Neural progenitor cell (in vitro differentiated cells): ENCODE results near the gene KCNMA1. TPM values are rescaled to one million over a fixed set of nuclear protein-coding genes. Genes with fewer than 3 reads are reported as not detected.

Source experiments
- DNase-seq: peaks from one replicate; pipeline ENCODE4 v3.0.0-alpha.2; 2016; ENCODE audit warnings: low spot score
- H2AFZ ChIP-seq: fragments of 200-600 bp; sonication (generic); replicated peaks from 2 replicates; pipeline ENCODE4 v1.6.1; 2016; ENCODE audit warnings: antibody characterized with exemption
- H3F3A ChIP-seq: fragments of 200-600 bp; sonication (generic); 2 replicates; pipeline ENCODE4 v1.6.1; 2016; ENCODE audit warnings: antibody characterized with exemption, low read depth
- H3K27ac ChIP-seq: fragments of 200-600 bp; sonication (generic); 2 replicates; pipeline ENCODE4 v1.5.1; 2016; ENCODE audit warnings: mild to moderate bottlenecking
- H3K27me3 ChIP-seq: fragments of 200-600 bp; sonication (generic); 2 replicates; pipeline ENCODE4 v1.6.1; 2016; ENCODE audit warnings: mild to moderate bottlenecking, moderate library complexity
- H3K36me3 ChIP-seq: fragments of 200-600 bp; sonication (generic); 2 replicates; pipeline ENCODE4 v1.5.1; 2016
- H3K4me1 ChIP-seq: fragments of 200-600 bp; sonication (generic); 2 replicates; pipeline ENCODE4 v1.6.1; 2016; ENCODE audit warnings: mixed run types
- H3K4me2 ChIP-seq: fragments of 200-600 bp; sonication (generic); 2 replicates; pipeline ENCODE4 v1.6.1; 2016
- H3K4me3 ChIP-seq: fragments of 200-600 bp; sonication (generic); 2 replicates; pipeline ENCODE4 v1.5.1; 2016
- H3K79me2 ChIP-seq: fragments of 200-600 bp; sonication (generic); 2 replicates; pipeline ENCODE4 v1.6.1; 2016; ENCODE audit warnings: low read depth
- H3K9ac ChIP-seq: fragments of 200-600 bp; sonication (generic); 2 replicates; pipeline ENCODE4 v1.6.1; 2016
- H3K9me3 ChIP-seq: fragments of 200-600 bp; sonication (generic); 2 replicates; pipeline ENCODE4 v1.5.1; 2016; ENCODE audit warnings: low read depth
- H4K20me1 ChIP-seq: fragments of 200-600 bp; sonication (generic); 2 replicates; pipeline ENCODE4 v1.6.1; 2016; ENCODE audit warnings: low read depth
- H3K27ac Mint-ChIP-seq: 3 replicates; pipeline ENCODE4 v1.8.0; 2021; ENCODE audit warnings: mixed read lengths
- H3K27me3 Mint-ChIP-seq: 2 replicates; pipeline ENCODE4 v1.8.0; 2022; ENCODE audit warnings: low read depth, mild to moderate bottlenecking, inconsistent platforms, moderate library complexity, mixed read lengths; ENCODE audit not compliant: insufficient read depth
- H3K36me3 Mint-ChIP-seq: 3 replicates; pipeline ENCODE4 v1.8.0; 2021; ENCODE audit warnings: mixed read lengths
- H3K4me1 Mint-ChIP-seq: 3 replicates; pipeline ENCODE4 v1.8.0; 2021; ENCODE audit warnings: mixed read lengths
- H3K4me3 Mint-ChIP-seq: 3 replicates; pipeline ENCODE4 v1.8.0; 2021; ENCODE audit warnings: mild to moderate bottlenecking, moderate library complexity, mixed read lengths
- H3K9me3 Mint-ChIP-seq: 3 replicates; pipeline ENCODE4 v1.8.0; 2020; ENCODE audit warnings: mixed read lengths
- EZH2 ChIP-seq: fragments of 200-600 bp; sonication (generic); IDR thresholded peaks from 2 replicates; pipeline ENCODE4 v1.6.1; 2017; ENCODE audit warnings: antibody characterized with exemption, mild to moderate bottlenecking, moderate library complexity
- EZH2phosphoT487 ChIP-seq: fragments of 200-600 bp; sonication (generic); IDR thresholded peaks from 2 replicates; pipeline ENCODE4 v1.6.1; 2017; ENCODE audit warnings: antibody characterized with exemption
- total RNA-seq: library from RNA; depleted of rRNA; stranded (reverse); fragments of >200 nt; gene quantifications from 2 replicates; pipeline ENCODE4 v1.2.3, GENCODE V29; 2015; ENCODE audit warnings: low replicate concordance
- TF ChIP-seq, protein P1 (sequence below): fragments of 200-600 bp; sonication (generic); IDR thresholded peaks from 2 replicates; pipeline ENCODE4 v1.5.1; 2017; ENCODE audit warnings: antibody characterized with exemption, mild to moderate bottlenecking

The KCNMA1 gene
- total RNA-seq, 1 donor from 2014 or later: 2.4 TPM

DNA sequence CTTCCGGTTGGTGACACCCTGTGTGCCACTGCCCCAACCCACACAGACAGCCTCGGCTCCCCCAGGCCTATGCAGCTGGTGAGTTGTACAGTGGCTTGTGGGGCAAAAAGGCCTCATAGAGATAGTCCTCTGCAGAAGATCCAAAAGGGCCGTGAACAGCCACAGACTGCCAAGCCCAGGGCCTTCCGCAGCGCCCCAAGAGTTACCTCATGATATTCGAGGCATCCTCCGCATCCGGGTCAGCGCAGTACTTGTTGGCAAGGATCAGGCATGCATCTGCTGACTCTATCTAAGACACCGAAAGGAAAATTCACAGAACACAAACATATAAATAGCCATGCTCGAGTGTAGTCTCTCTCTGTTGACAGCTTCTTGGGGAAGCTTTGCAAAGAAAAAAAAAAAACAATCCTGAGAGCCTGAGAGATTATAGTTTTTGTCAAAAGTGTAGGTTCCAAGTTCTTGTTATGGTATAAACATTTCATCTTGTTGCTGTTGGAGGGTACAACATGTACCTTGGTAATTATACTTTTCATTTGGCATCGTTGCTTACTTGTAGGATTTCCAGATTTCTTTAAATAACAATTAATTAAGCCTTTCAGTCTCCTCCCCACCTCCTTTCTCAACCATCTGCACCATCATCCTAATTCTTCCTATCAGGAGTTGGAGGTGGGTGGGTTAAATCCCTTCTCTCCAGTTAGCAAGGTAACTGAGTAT is 553.0 kb downstream of the KCNMA1 start:
- no peaks in the 10 kb centered on the region for H3K27me3 ChIP-seq
- no peak overlapping the region for H3K27ac ChIP-seq
- DNase-seq: no peak
- no peaks in the 10 kb centered on the region for H3K79me2 ChIP-seq
- no peaks in the 10 kb centered on the region for H3K36me3 Mint-ChIP-seq
- no peak overlapping the region for H3K4me2 ChIP-seq
- H3K4me1 Mint-ChIP-seq: peaks cover 24% of the 10 kb centered on the region
- TF ChIP-seq EZH2phosphoT487 (no peak), EZH2 (no peak)
- TF ChIP-seq, protein P1, sequence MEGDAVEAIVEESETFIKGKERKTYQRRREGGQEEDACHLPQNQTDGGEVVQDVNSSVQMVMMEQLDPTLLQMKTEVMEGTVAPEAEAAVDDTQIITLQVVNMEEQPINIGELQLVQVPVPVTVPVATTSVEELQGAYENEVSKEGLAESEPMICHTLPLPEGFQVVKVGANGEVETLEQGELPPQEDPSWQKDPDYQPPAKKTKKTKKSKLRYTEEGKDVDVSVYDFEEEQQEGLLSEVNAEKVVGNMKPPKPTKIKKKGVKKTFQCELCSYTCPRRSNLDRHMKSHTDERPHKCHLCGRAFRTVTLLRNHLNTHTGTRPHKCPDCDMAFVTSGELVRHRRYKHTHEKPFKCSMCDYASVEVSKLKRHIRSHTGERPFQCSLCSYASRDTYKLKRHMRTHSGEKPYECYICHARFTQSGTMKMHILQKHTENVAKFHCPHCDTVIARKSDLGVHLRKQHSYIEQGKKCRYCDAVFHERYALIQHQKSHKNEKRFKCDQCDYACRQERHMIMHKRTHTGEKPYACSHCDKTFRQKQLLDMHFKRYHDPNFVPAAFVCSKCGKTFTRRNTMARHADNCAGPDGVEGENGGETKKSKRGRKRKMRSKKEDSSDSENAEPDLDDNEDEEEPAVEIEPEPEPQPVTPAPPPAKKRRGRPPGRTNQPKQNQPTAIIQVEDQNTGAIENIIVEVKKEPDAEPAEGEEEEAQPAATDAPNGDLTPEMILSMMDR: no peak
- H2AFZ ChIP-seq: no peak overlapping the region
- H3F3A ChIP-seq: no peaks in the 10 kb centered on the region
- no peak overlapping the region for H3K4me3 Mint-ChIP-seq
- no peaks in the 10 kb centered on the region for H3K36me3 ChIP-seq
- H3K9me3 Mint-ChIP-seq: peaks cover 2% of the 10 kb centered on the region
- no peaks in the 10 kb centered on the region for H3K4me1 ChIP-seq
- H3K4me3 ChIP-seq: no peak overlapping the region
- H3K9ac ChIP-seq: no peak overlapping the region
- H3K27ac Mint-ChIP-seq: no peak overlapping the region
- H4K20me1 ChIP-seq: no peaks in the 10 kb centered on the region
- H3K27me3 Mint-ChIP-seq: peaks cover 6% of the 10 kb centered on the region
- H3K9me3 ChIP-seq: no peaks in the 10 kb centered on the region

DNA sequence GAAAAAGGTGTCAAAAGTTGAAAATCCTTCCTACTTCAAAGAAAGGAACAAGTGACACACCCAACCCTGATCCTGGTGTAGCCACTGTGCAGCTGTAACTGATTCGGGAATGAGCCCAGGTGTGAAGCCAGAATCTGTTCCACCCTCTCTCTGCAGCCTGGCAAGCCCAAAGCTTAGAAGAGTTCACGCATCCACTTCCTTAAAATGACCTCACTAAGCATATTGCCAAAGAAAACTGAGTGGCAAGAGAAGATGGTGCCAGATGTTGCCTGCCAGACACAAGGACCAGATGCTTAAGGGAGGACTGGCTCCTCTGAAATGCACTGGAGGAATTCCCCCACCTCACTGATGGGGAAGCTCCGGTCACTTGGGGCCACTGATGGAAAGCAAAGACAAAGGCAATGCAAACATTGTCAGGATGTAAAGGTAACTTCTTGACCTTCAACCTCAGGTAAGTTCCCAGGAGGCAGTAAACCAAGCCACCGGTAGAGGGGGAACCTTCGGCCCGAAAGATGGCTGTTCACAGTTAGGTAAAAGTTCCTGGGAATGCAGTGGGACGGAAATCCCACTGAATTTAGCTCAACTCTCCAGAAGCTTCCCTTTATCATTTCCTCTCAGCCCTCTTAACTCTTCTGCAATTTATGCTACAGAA is 554.9 kb downstream of the KCNMA1 start:
- TF ChIP-seq EZH2: no peak
- TF ChIP-seq, protein P1: peak; percentile 52
- no peaks in the 10 kb centered on the region for H4K20me1 ChIP-seq
- no peak overlapping the region for H3K4me3 ChIP-seq
- no peaks in the 10 kb centered on the region for H3K27me3 ChIP-seq
- Mint-ChIP-seq H3K27ac (no peak overlapping the region), H3K9me3 (peaks cover 2% of the 10 kb centered on the region), H3K4me3 (no peak overlapping the region), H3K4me1 (peaks cover 29% of the 10 kb centered on the region), H3K36me3 (no peaks in the 10 kb centered on the region), H3K27me3 (peaks cover 12% of the 10 kb centered on the region)
- no peak overlapping the region for H3K4me2 ChIP-seq
- no peaks in the 10 kb centered on the region for H3K9me3 ChIP-seq
- no peak overlapping the region for H3K9ac ChIP-seq
- no peaks in the 10 kb centered on the region for H3K36me3 ChIP-seq
- DNase-seq: peak; percentile 9
- H2AFZ ChIP-seq: no peak overlapping the region
- H3F3A ChIP-seq: no peaks in the 10 kb centered on the region
- no peak overlapping the region for H3K27ac ChIP-seq
- no peaks in the 10 kb centered on the region for H3K79me2 ChIP-seq
- no peaks in the 10 kb centered on the region for H3K4me1 ChIP-seq

DNA sequence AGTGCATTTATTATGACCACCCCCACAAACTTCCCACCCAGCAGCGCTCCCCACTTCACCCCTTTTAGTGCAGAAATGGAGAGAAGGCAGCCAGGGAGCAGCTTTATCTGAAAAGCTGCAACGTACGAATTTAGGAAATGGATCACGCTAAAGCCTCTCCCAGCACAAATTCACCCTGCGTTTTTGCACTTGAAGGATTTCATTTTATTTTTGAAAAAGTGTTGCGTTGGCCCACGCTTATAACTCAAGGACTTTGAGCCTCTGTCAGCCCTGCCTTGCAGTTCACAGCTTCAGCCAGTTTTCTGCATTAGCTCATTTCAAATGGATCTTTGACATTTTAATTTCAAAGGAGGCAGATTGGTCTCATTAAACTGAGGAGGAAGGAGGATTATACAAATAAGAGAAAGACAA is 556.1 kb downstream of the KCNMA1 start:
- no peak for DNase-seq
- Histone ChIP-seq H3K36me3 (no peaks in the 10 kb centered on the region), H3K9ac (no peak overlapping the region), H3K4me1 (no peaks in the 10 kb centered on the region), H3K27me3 (no peaks in the 10 kb centered on the region), H3K4me2 (no peak overlapping the region), H2AFZ (no peak overlapping the region), H3K27ac (no peak overlapping the region), H3F3A (no peaks in the 10 kb centered on the region), H4K20me1 (no peaks in the 10 kb centered on the region), H3K4me3 (no peak overlapping the region), H3K79me2 (no peaks in the 10 kb centered on the region), H3K9me3 (no peaks in the 10 kb centered on the region)
- Mint-ChIP-seq H3K36me3 (no peaks in the 10 kb centered on the region), H3K27ac (peak overlapping the region; percentile 60), H3K4me3 (no peak overlapping the region), H3K27me3 (peaks cover 12% of the 10 kb centered on the region), H3K4me1 (peaks cover 29% of the 10 kb centered on the region), H3K9me3 (peaks cover 2% of the 10 kb centered on the region)
- no peak for TF ChIP-seq EZH2phosphoT487
- TF ChIP-seq, protein P1: no peak
- TF ChIP-seq EZH2: no peak
